Stimulated activated CD4-positive, alpha-beta T cell treated with anti-CD3 and anti-CD28 coated beads, Interleukin-4, amount 100 ng/mL, for 4 hours (primary cell): ENCODE data around the gene RBMS3.

Source experiments
- DNase-seq, 2 experiments: peaks; one replicate each; pipeline ENCODE4 v3.0.0-alpha.2; 2020

The RBMS3 gene

GRCh38 chr3:29537889-29538609, 257.2 kb downstream of the RBMS3 start:
- DNase-seq, result no peak

GRCh38 chr3:29538610-29538958, 257.7 kb downstream of the RBMS3 start:
- no peak for DNase-seq

GRCh38 chr3:29540544-29540943, 259.7 kb downstream of the RBMS3 start:
- DNase-seq, result no peak

- DNase-seq, result no peak
Observed at GRCh38 chr3:29544701-29545363, 264.0 kb downstream of the RBMS3 start.

- no peak for DNase-seq
Observed at GRCh38 chr3:29545615-29546014, 264.7 kb downstream of the RBMS3 start.

GRCh38 chr3:29552051-29552450, 271.2 kb downstream of the RBMS3 start:
- no peak for DNase-seq

- DNase-seq, result no peak
Observed at GRCh38 chr3:29554566-29554965, 273.7 kb downstream of the RBMS3 start.

- DNase-seq, result no peak
Observed at GRCh38 chr3:29555590-29555989, 274.7 kb downstream of the RBMS3 start.

GRCh38 chr3:29557186-29557585, 276.3 kb downstream of the RBMS3 start:
- no peak for DNase-seq

- no peak for DNase-seq
Observed at GRCh38 chr3:29557825-29558224, 277.0 kb downstream of the RBMS3 start.

GRCh38 chr3:29559741-29560465, 279.0 kb downstream of the RBMS3 start:
- no peak for DNase-seq

- DNase-seq, result no peak
Observed at GRCh38 chr3:29561651-29562149, 280.8 kb downstream of the RBMS3 start.

- DNase-seq, result no peak
Observed at GRCh38 chr3:29565236-29565635, 284.4 kb downstream of the RBMS3 start.

- no peak for DNase-seq
Observed at GRCh38 chr3:29567501-29567900, 286.6 kb downstream of the RBMS3 start.

- no peak for DNase-seq
Observed at GRCh38 chr3:29568355-29568754, 287.5 kb downstream of the RBMS3 start.

GRCh38 chr3:29576181-29576580, 295.3 kb downstream of the RBMS3 start:
- no peak for DNase-seq

- DNase-seq, result no peak
Observed at GRCh38 chr3:29576675-29577074, 295.8 kb downstream of the RBMS3 start.

GRCh38 chr3:29577250-29577649, 296.4 kb downstream of the RBMS3 start:
- DNase-seq, result no peak

GRCh38 chr3:29581311-29581710, 300.4 kb downstream of the RBMS3 start:
- no peak for DNase-seq

- no peak for DNase-seq
Observed at GRCh38 chr3:29582273-29582672, 301.4 kb downstream of the RBMS3 start.

- no peak for DNase-seq
Observed at GRCh38 chr3:29583861-29584260, 303.0 kb downstream of the RBMS3 start.

GRCh38 chr3:29585368-29585767, 304.5 kb downstream of the RBMS3 start:
- no peak for DNase-seq

- DNase-seq, result no peak
Observed at GRCh38 chr3:29587340-29587739, 306.5 kb downstream of the RBMS3 start.

- no peak for DNase-seq
Observed at GRCh38 chr3:29590012-29590411, 309.1 kb downstream of the RBMS3 start.
